Testis (tissue), 2 donors: ENCODE results near the gene SLC9A8.

Experiments
- CTCF ChIP-seq, 3 experiments: fragments of 450-650 bp in 2 of 3; fragments of 200-600 bp in 1 of 3; sonication (generic) in 1 of 3; IDR thresholded peaks; one replicate each; pipeline ENCODE4 v1.5.1; 2016 to 2019; ENCODE audit warnings: antibody characterized with exemption in 3 of 3, mild to moderate bottlenecking in 2 of 3, moderate library complexity in 1 of 3
- POLR2A ChIP-seq: fragments of 450-650 bp; IDR thresholded peaks from one replicate; pipeline ENCODE4 v1.6.1; 2017; ENCODE audit warnings: antibody characterized with exemption, mild to moderate bottlenecking, moderate library complexity

- TF ChIP-seq CTCF (IDR thresholded peaks at IDR 0.05) (no peak), POLR2A (no peak)
These were observed 18.1 kb upstream of the SLC9A8 start for GRCh38 chr20:49794336-49795134.
